H1 (cell line): Measurements from ENCODE around the gene ADGRV1. TPM values are rescaled to one million over a fixed set of nuclear protein-coding genes. Genes with fewer than 3 reads are reported as not detected.

Source experiments
- CTCF ChIA-PET: fragments of 300-600 bp; sonication (Branson Sonifier 250); formaldehyde crosslinking; loops from one replicate; lab custom pipeline; 2021; ENCODE audit not compliant: partially characterized antibody; lab: Charles Lee
- POLR2A ChIA-PET: fragments of 300-600 bp; sonication (Branson Sonifier 250); formaldehyde crosslinking; loops from one replicate; lab custom pipeline; 2021; ENCODE audit warnings: inconsistent platforms; ENCODE audit not compliant: partially characterized antibody; lab: Charles Lee
- DNase-seq, 2 experiments: peaks; one replicate each; pipeline versions ENCODE4 v3.0.0 to v3.0.0-alpha.2; 2010 to 2022; ENCODE audit warnings: low spot score in 2 of 2, low read depth in 1 of 2, mixed read lengths in 1 of 2
- FAIRE-seq: peaks from 2 replicates; lab custom pipeline; 2011; peaks lifted over from hg19 to GRCh38; lab: Jason Lieb, UNC
- H2AFZ ChIP-seq: 2 replicates; pipeline ENCODE4 v1.8.1; 2012; ENCODE audit warnings: low read length, inconsistent platforms
- H2AK5ac ChIP-seq: 2 replicates; pipeline ENCODE4 v1.6.1; 2013; ENCODE audit warnings: low read depth, low read length
- H2BK120ac ChIP-seq: replicated peaks from 2 replicates; pipeline ENCODE3; 2013; ENCODE audit warnings: low read depth, low read length, inconsistent platforms
- H2BK12ac ChIP-seq: 2 replicates; pipeline ENCODE4 v1.6.1; 2013; ENCODE audit warnings: low read depth, low read length
- H2BK15ac ChIP-seq: 2 replicates; pipeline ENCODE4 v1.6.1; 2013; ENCODE audit warnings: low read length
- H2BK20ac ChIP-seq: 2 replicates; pipeline ENCODE4 v1.6.1; 2013; ENCODE audit warnings: low read length
- H2BK5ac ChIP-seq: 2 replicates; pipeline ENCODE4 v1.6.1; 2013; ENCODE audit warnings: low read depth, low read length
- H3K14ac ChIP-seq: 2 replicates; pipeline ENCODE4 v1.6.1; 2013; ENCODE audit warnings: inconsistent platforms; ENCODE audit not compliant: insufficient read length
- H3K18ac ChIP-seq: 2 replicates; pipeline ENCODE4 v1.6.1; 2013; ENCODE audit warnings: low read length; ENCODE audit errors: extremely low read depth
- H3K23ac ChIP-seq: 2 replicates; pipeline ENCODE4 v1.6.1; 2013; ENCODE audit warnings: inconsistent platforms; ENCODE audit not compliant: insufficient read length
- H3K23me2 ChIP-seq: 2 replicates; pipeline ENCODE4 v1.6.1; 2013; ENCODE audit warnings: low read depth, low read length
- H3K27ac ChIP-seq: 2 replicates; pipeline ENCODE4 v1.6.1; 2011; ENCODE audit warnings: low read depth, low read length, inconsistent platforms
- H3K27me3 ChIP-seq, 4 experiments: replicated peaks in 1 of 4; 1 replicate in 1 of 4; 2 replicates in 3 of 4; pipeline versions ENCODE4 v1.6.1 to v1.8.1; 2011 to 2013; ENCODE audit warnings: low read length in 3 of 4, mild to moderate bottlenecking in 3 of 4, inconsistent platforms in 2 of 4, mixed read lengths in 2 of 4, moderate library complexity in 1 of 4; ENCODE audit not compliant: control insufficient read depth in 3 of 4, insufficient read depth in 3 of 4; ENCODE audit errors: extremely low read depth in 1 of 4
- H3K36me3 ChIP-seq, 4 experiments: 2 replicates each; pipeline versions ENCODE4 v1.6.1 to v1.8.1; 2011 to 2013; ENCODE audit warnings: mild to moderate bottlenecking in 4 of 4, low read length in 3 of 4, moderate library complexity in 2 of 4, control low read depth in 1 of 4, inconsistent platforms in 1 of 4; ENCODE audit not compliant: insufficient read depth in 4 of 4, control insufficient read depth in 2 of 4
- H3K4ac ChIP-seq: replicated peaks from 2 replicates; pipeline ENCODE3; 2013; ENCODE audit warnings: low read length, low read depth, mixed read lengths, inconsistent platforms; ENCODE audit not compliant: insufficient read length
- H3K4me1 ChIP-seq, 4 experiments: replicated peaks in 1 of 4; 1 replicate in 1 of 4; 2 replicates in 3 of 4; pipeline versions ENCODE4 v1.6.1 to v1.8.1; 2011 to 2013; ENCODE audit warnings: low read length in 3 of 4, inconsistent platforms in 2 of 4, mixed read lengths in 1 of 4; ENCODE audit not compliant: insufficient read depth in 4 of 4, control insufficient read depth in 3 of 4
- H3K4me2 ChIP-seq, 2 experiments: 2 replicates each; pipeline versions ENCODE4 v1.6.1 to v1.8.1; 2011 to 2013; ENCODE audit warnings: low read depth in 2 of 2, low read length in 2 of 2, control low read depth in 1 of 2, inconsistent platforms in 1 of 2, mild to moderate bottlenecking in 1 of 2; ENCODE audit not compliant: insufficient read depth in 1 of 2
- H3K4me3 ChIP-seq, 4 experiments: fragments of 200-600, 300-600 bp in 1 of 4; sonication (generic), shearing (Covaris generic), sonication (Bioruptor Twin) in 1 of 4; 2 replicates each; pipeline versions ENCODE4 v1.5.1 to v1.8.1; 2011 to 2016; ENCODE audit warnings: low read length in 4 of 4, low read depth in 3 of 4, control low read depth in 2 of 4, inconsistent platforms in 2 of 4, mild to moderate bottlenecking in 2 of 4, mixed read lengths in 1 of 4, moderate library complexity in 1 of 4; ENCODE audit not compliant: insufficient read depth in 2 of 4; ENCODE audit errors: extremely low read depth in 1 of 4
- H3K56ac ChIP-seq: replicated peaks from 2 replicates; pipeline ENCODE3; 2013; ENCODE audit warnings: low read depth, mild to moderate bottlenecking, mixed read lengths, low read length, inconsistent platforms; ENCODE audit not compliant: insufficient read length
- H3K79me1 ChIP-seq: 2 replicates; pipeline ENCODE4 v1.6.1; 2013; ENCODE audit warnings: low read depth, low read length, control low read depth
- H3K79me2 ChIP-seq, 2 experiments: 2 replicates each; pipeline versions ENCODE4 v1.6.1 to v1.8.1; 2012 to 2013; ENCODE audit warnings: low read length in 2 of 2, mild to moderate bottlenecking in 2 of 2, inconsistent platforms in 1 of 2; ENCODE audit not compliant: insufficient read depth in 2 of 2, control insufficient read depth in 1 of 2
- H3K9ac ChIP-seq, 4 experiments: replicated peaks in 1 of 4; 1 replicate in 1 of 4; 2 replicates in 3 of 4; pipeline versions ENCODE4 v1.6.1 to v1.8.1; 2011 to 2013; ENCODE audit warnings: low read depth in 3 of 4, low read length in 3 of 4, control low read depth in 2 of 4, mild to moderate bottlenecking in 2 of 4, moderate library complexity in 2 of 4, inconsistent platforms in 1 of 4; ENCODE audit errors: extremely low read depth in 1 of 4
- H3K9me3 ChIP-seq, 2 experiments: 2 replicates each; pipeline versions ENCODE4 v1.6.1 to v1.8.1; 2012 to 2013; ENCODE audit warnings: mild to moderate bottlenecking in 2 of 2, moderate library complexity in 2 of 2, control low read depth in 1 of 2, inconsistent platforms in 1 of 2, low read depth in 1 of 2, low read length in 1 of 2, mixed read lengths in 1 of 2; ENCODE audit not compliant: insufficient read depth in 2 of 2
- H4K20me1 ChIP-seq, 2 experiments: replicated peaks in 1 of 2; 2 replicates each; pipeline versions ENCODE3 to v1.8.1; 2011 to 2013; ENCODE audit warnings: inconsistent platforms in 2 of 2, low read length in 2 of 2, mild to moderate bottlenecking in 1 of 2; ENCODE audit not compliant: insufficient read depth in 2 of 2, control insufficient read depth in 1 of 2
- H4K5ac ChIP-seq: 2 replicates; pipeline ENCODE4 v1.6.1; 2013; ENCODE audit warnings: low read length, low read depth, mixed read lengths, inconsistent platforms; ENCODE audit not compliant: insufficient read length
- H4K8ac ChIP-seq: 2 replicates; pipeline ENCODE4 v1.8.0; 2013; ENCODE audit warnings: mild to moderate bottlenecking, moderate library complexity, low read length, inconsistent platforms; ENCODE audit not compliant: insufficient read depth; ENCODE audit errors: extremely low read depth
- H4K91ac ChIP-seq: replicated peaks from 2 replicates; pipeline ENCODE3; 2013; ENCODE audit warnings: low read length, mixed read lengths, inconsistent platforms; ENCODE audit not compliant: insufficient read length
- BRCA1 ChIP-seq: IDR thresholded peaks from 2 replicates; pipeline ENCODE4 v1.6.1; 2012; ENCODE audit warnings: low read depth, low read length, improper control_type of control experiment
- CTBP2 ChIP-seq: IDR thresholded peaks from 2 replicates; pipeline ENCODE4 v1.7.0; 2011; ENCODE audit warnings: borderline replicate concordance, mild to moderate bottlenecking, moderate library complexity, mixed read lengths, low read length; ENCODE audit not compliant: insufficient read depth, insufficient read length
- HDAC2 ChIP-seq, 2 experiments: fragments of 300-600 bp in 1 of 2; sonication (generic) in 1 of 2; IDR thresholded peaks; 2 replicates each; pipeline ENCODE4 v1.6.1; 2011 to 2012; ENCODE audit warnings: low read depth in 2 of 2, low read length in 2 of 2, mild to moderate bottlenecking in 2 of 2, moderate library complexity in 2 of 2, borderline replicate concordance in 1 of 2, inconsistent platforms in 1 of 2
- NANOG ChIP-seq: IDR thresholded peaks from 2 replicates; pipeline ENCODE4 v1.6.1; 2011; ENCODE audit warnings: low read length, low read depth, mild to moderate bottlenecking, inconsistent platforms; ENCODE audit not compliant: insufficient read depth, poor library complexity, severe bottlenecking
- RXRA ChIP-seq: IDR thresholded peaks from 2 replicates; pipeline ENCODE4 v1.6.1; 2011; ENCODE audit warnings: low read depth, mild to moderate bottlenecking, low read length, moderate library complexity; ENCODE audit not compliant: insufficient read depth
- SUZ12 ChIP-seq: fragments of 200-600 bp; sonication (generic); IDR thresholded peaks from 2 replicates; pipeline ENCODE4 v1.6.1; 2012; ENCODE audit warnings: mild to moderate bottlenecking, inconsistent platforms, low read length, moderate library complexity, mixed read lengths
- WGBS, 2 experiments: shearing (Covaris generic) in 1 of 2; methylation state at CpG; one replicate each; pipeline versions ENCODE4 v1.1.6 to v1.1.7; 2013 to 2015; ENCODE audit warnings: low lambda C conversion rate in 2 of 2, mixed read lengths in 2 of 2, inconsistent platforms in 1 of 2, low coverage in 1 of 2, missing lambda C conversion rate in 1 of 2; ENCODE audit not compliant: insufficient replicate concordance in 2 of 2, insufficient coverage in 1 of 2, insufficient read length in 1 of 2; ENCODE audit errors: extremely low coverage in 1 of 2, missing lambda C conversion rate in 1 of 2; 5-methylcytosine and 5-hydroxymethylcytosine counted together
- polyA plus RNA-seq, 7 experiments: library from polyadenylated mRNA; depleted of rRNA in 3 of 7; stranded (reverse) in 5 of 7; unstranded in 2 of 7; fragments of >200 nt in 5 of 7; fragments of 200-250 nt in 2 of 7; gene quantifications; 1 replicate in 5 of 7; 2 replicates in 1 of 7; 4 replicates in 1 of 7; pipeline versions ENCODE4 v1.2.1 to v1.2.3, GENCODE V29; 2011 to 2013; ENCODE audit warnings: missing spikeins in 2 of 7, mixed read lengths in 2 of 7
- total RNA-seq: library from RNA; stranded (reverse); fragmentation: NEBNext Ultra II Directional; extraction: Animal tissue kit (Norgen Biotek cat#: 25700); gene quantifications from 2 replicates; pipeline ENCODE4 v1.2.1, GENCODE V29; 2021
- TF ChIP-seq, protein P1 (sequence below), 3 experiments: IDR thresholded peaks; 1 replicate in 2 of 3; 2 replicates in 1 of 3; pipeline versions ENCODE4 v1.5.1 to v1.6.1; 2011; ENCODE audit warnings: low read length in 3 of 3, mild to moderate bottlenecking in 3 of 3, inconsistent platforms in 2 of 3, low read depth in 1 of 3, moderate library complexity in 1 of 3; ENCODE audit not compliant: insufficient read depth in 1 of 3; ENCODE audit errors: control extremely low read depth in 1 of 3
- TF ChIP-seq, protein P2 (sequence below): IDR thresholded peaks from 2 replicates; pipeline ENCODE4 v1.6.1; 2012; ENCODE audit warnings: inconsistent platforms

The ADGRV1 gene
- total and polyA plus RNA-seq, 2 of the 8 experiments (the other 6 are each of a cell fraction or from before 2014, with no cell fraction given), result 53.1 to 62.2 TPM

- Histone ChIP-seq H2BK12ac (no peak overlapping the region), H4K91ac (no peak overlapping the region), H2BK20ac (no peak overlapping the region), H3K23ac (no peak overlapping the region), H3K36me3 (no peaks in the 10 kb centered on the region), H3K23me2 (no peaks in the 10 kb centered on the region), H2AFZ (no peak overlapping the region), H3K4me3 (no peak overlapping the region), H2AK5ac (no peak overlapping the region), H3K18ac (no peak overlapping the region), H3K79me2 (no peaks in the 10 kb centered on the region), H3K9ac (no peak overlapping the region), H4K20me1 (no peaks in the 10 kb centered on the region), H2BK15ac (no peak overlapping the region), H3K4ac (no peak overlapping the region), H2BK5ac (no peak overlapping the region), H2BK120ac (no peak overlapping the region), H3K79me1 (no peaks in the 10 kb centered on the region), H4K8ac (no peak overlapping the region), H3K56ac (no peak overlapping the region), H3K4me1 (peaks cover 0 to 13% (median 12%) of the 10 kb centered on the region in 4 experiments; a peak in 4 of 7 replicates), H4K5ac (no peak overlapping the region), H3K14ac (no peak overlapping the region), H3K9me3 (no peaks in the 10 kb centered on the region), H3K27ac (no peak overlapping the region), H3K4me2 (no peak overlapping the region), H3K27me3 (no peaks in the 10 kb centered on the region)
- CTCF ChIA-PET, result interaction anchor here (1.3 to 1.7 kb wide), 2 partner anchors 9 to 47 kb away, joined by 3 to 4 read pairs; no protein-coding TSS in a partner anchor
- FAIRE-seq (no peak), DNase-seq (no peak)
- WGBS, 2 experiments, result 54% methylated on average over 1 of the region's 1 CpG; no CpG with 5 or more reads in 1 of the 2 experiments
- POLR2A ChIA-PET, result interaction anchor here (0.6 kb wide), 1 partner anchor 185 kb away, joined by 3 read pairs; no protein-coding TSS in a partner anchor
- TF ChIP-seq SUZ12, result no peak
- no peak for TF ChIP-seq NANOG
- TF ChIP-seq BRCA1, result no peak
- TF ChIP-seq, protein P1, sequence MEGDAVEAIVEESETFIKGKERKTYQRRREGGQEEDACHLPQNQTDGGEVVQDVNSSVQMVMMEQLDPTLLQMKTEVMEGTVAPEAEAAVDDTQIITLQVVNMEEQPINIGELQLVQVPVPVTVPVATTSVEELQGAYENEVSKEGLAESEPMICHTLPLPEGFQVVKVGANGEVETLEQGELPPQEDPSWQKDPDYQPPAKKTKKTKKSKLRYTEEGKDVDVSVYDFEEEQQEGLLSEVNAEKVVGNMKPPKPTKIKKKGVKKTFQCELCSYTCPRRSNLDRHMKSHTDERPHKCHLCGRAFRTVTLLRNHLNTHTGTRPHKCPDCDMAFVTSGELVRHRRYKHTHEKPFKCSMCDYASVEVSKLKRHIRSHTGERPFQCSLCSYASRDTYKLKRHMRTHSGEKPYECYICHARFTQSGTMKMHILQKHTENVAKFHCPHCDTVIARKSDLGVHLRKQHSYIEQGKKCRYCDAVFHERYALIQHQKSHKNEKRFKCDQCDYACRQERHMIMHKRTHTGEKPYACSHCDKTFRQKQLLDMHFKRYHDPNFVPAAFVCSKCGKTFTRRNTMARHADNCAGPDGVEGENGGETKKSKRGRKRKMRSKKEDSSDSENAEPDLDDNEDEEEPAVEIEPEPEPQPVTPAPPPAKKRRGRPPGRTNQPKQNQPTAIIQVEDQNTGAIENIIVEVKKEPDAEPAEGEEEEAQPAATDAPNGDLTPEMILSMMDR (IDR thresholded peaks at IDR 0.05; ENCODE audit: control extremely low read depth in 1 of 3, insufficient read depth in 1 of 3, low read depth in 1 of 3, low read length in 3 of 3), result no peak
- no peak for TF ChIP-seq HDAC2 (IDR thresholded peaks at IDR 0.05; ENCODE audit: borderline replicate concordance in 1 of 2, low read depth in 2 of 2, low read length in 2 of 2)
- no peak for TF ChIP-seq RXRA
- TF ChIP-seq, protein P2, sequence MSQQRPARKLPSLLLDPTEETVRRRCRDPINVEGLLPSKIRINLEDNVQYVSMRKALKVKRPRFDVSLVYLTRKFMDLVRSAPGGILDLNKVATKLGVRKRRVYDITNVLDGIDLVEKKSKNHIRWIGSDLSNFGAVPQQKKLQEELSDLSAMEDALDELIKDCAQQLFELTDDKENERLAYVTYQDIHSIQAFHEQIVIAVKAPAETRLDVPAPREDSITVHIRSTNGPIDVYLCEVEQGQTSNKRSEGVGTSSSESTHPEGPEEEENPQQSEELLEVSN, result no peak
- TF ChIP-seq CTBP2, result no peak
Measured at GRCh38 chr5:90885180-90885868, 326.7 kb downstream of the ADGRV1 start.
